Ramos (cell line): ENCODE results near the gene CHMP4A.

ENCODE experiments used
- in situ Hi-C: fragments of 300-500 bp; cut with MboI; formaldehyde crosslinking; loops from one replicate; pipeline ENCODE4 v1.14.3; 2022; ENCODE audit warnings: low sequenced_read_pairs; ENCODE audit not compliant: unreplicated experiment

The CHMP4A gene

GRCh38 chr14:24160850-24161804 lies 52.2 kb downstream of the CHMP4A start, which contains the start of gene IRF9:
IRF9 (plus strand) TSS chr14:24161265; CDS start chr14:24162145, 880 bp downstream.
- in situ Hi-C loops: loop anchor here (25.0 kb wide), 1 partner anchor 849 kb away; the partner anchor contains the start of genes BCL2L2, PABPN1 and PPP1R3E

GRCh38 chr14:24160499-24160849 lies 52.8 kb downstream of the CHMP4A start:
- in situ Hi-C loops: loop anchor here (25.0 kb wide), 1 partner anchor 848 kb away; the partner anchor contains the start of genes BCL2L2, PABPN1 and PPP1R3E

GRCh38 chr14:24159777-24160498 lies 53.4 kb downstream of the CHMP4A start:
- in situ Hi-C loops: loop anchor here (25.0 kb wide), 1 partner anchor 848 kb away; the partner anchor contains the start of genes BCL2L2, PABPN1 and PPP1R3E
